Measurements from ENCODE around the gene RIN2. TPM values are rescaled to one million over a fixed set of nuclear protein-coding genes. Genes with fewer than 3 reads are reported as not detected.

The RIN2 gene
- total RNA-seq, 1 donor from 2014 or later, result 80.6 TPM

GRCh38 chr20:19761841-19762240 lies 3.8 kb downstream of the RIN2 start:
- no peak for DNase-seq (ENCODE audit: low read depth)

DNA sequence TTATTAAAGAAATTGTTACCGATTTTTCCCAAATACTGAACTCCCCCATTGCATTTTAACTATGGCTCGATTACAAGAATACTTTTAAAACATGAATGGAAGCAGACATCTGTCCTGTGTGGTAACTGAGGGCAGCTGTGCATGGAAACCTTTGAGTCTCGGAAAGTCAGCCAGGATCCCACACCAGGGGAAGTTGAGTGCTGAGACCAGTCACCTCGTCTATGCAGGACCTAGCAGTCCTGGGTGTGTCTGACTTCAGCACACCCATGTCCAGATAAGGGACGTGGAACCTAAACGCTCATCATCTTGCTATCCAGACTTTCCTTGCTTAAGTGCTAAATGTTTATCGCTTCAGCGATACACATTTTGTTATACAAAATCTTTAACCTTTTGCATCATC lies 6.1 kb downstream of the RIN2 start:
- no peak for DNase-seq (ENCODE audit: low read depth)

DNA sequence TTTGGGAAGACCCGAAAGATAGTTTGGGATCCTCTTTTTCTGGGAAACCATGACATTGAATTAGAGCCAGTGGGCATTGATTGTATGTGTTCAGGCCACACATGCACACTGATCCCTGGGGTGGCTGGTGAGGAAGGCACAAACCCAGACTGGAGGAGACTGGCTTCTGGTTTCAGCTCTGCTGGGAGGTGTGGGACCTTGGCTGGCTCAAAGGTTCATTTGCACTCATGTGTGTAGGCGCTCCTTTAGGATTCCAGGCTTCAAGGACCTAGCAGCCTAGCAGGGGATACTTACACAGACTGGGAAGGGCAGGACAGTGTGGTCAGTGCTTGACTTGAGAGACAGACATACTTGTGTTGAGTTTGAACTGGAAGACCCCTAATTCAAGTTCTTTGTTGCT lies 7.2 kb downstream of the RIN2 start:
- no peak for DNase-seq (ENCODE audit: low read depth)

DNA sequence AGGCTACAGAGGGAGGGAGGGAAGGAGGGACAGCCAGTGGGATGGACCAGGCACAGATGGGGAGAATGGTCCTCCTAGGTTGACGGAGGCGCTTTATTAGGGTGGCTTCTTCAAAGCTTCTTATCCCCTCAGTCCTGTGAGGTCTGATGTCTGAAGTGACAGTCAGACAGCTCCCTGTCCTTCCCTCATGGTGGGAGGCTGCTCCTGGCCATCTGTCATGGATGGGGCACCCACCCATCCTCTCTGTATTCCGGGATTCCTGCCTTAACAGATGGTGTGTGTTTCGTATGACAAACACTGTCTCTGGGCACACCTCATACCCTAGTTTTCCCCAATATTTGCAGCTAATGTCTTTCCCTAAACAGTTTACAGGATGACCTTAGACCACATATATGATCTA lies 7.9 kb downstream of the RIN2 start:
- no peak for DNase-seq (ENCODE audit: low read depth)

GRCh38 chr20:19767070-19767469 lies 9.0 kb downstream of the RIN2 start:
- DNase-seq (ENCODE audit: low read depth), result no peak

DNA sequence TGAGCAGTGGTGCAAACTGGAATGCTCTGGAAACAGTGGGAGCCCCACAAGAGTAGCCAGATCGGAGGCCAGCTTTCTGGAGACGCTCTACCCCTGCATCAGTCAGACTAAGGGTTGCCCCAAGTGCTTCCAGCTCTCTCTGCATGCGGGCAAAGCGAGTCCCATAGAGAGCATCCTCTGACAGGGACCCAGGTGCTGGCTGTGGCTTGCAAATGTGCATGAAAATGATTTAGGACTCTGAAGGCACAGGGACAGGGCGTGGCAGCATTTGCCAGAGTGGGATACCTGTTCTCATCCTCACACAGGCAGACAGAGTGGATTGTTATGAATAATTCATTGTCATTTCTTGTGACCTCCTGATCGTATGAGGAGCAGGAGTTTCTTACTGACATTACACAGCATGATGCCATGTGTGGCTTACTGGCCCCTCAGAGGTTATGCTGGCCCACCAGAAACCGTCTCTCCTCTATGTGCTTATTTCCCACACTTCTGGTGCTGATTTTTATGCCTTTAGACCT lies 10.3 kb downstream of the RIN2 start:
- DNase-seq (ENCODE audit: low read depth), result no peak

GRCh38 chr20:19769507-19769906 lies 11.4 kb downstream of the RIN2 start:
- DNase-seq (ENCODE audit: low read depth), result no peak

- no peak for DNase-seq (ENCODE audit: low read depth)
These were observed 12.3 kb downstream of the RIN2 start for GRCh38 chr20:19770375-19770774.

GRCh38 chr20:19771031-19771430 lies 13.0 kb downstream of the RIN2 start:
- no peak for DNase-seq (ENCODE audit: low read depth)

- no peak for DNase-seq (ENCODE audit: low read depth)
These were observed 15.4 kb downstream of the RIN2 start for GRCh38 chr20:19773471-19773870.

DNA sequence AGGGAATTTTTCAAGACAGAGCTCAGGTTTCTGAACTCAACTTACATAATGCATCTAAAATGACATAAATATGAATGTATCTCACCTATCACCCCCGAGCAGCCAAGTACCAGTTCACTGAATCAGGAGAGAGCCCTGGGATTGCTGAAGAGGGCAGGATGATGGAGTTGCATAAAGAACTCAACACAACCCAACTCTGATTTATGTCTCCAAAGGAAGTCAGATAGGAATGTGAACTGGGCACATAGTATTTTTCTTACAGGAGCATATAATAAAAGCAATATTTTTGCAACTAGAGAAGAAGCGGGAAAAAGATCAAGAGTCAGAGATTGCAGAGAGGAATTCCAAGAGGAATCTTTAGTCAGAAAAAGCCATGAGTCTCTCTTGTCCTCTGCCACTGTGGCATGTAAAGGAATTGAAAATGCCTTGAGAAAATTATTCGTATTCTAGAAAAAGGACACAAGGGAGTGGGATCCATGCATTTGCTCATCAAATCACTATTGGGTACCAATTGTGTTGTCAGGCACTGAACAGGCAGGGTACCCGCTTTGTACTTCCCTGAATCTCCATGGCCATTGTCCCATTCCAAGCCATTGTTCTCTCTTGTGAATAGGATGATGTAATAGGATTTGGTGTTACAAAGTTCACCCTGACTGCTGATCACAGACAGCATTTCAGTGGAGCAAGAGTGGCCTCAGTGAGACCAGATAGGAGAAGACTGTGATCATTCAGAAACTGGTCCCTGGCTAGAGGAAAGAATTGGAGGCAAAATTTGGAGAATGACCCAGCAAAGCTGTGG lies 16.3 kb downstream of the RIN2 start:
- no peak for DNase-seq (ENCODE audit: low read depth)

DNA sequence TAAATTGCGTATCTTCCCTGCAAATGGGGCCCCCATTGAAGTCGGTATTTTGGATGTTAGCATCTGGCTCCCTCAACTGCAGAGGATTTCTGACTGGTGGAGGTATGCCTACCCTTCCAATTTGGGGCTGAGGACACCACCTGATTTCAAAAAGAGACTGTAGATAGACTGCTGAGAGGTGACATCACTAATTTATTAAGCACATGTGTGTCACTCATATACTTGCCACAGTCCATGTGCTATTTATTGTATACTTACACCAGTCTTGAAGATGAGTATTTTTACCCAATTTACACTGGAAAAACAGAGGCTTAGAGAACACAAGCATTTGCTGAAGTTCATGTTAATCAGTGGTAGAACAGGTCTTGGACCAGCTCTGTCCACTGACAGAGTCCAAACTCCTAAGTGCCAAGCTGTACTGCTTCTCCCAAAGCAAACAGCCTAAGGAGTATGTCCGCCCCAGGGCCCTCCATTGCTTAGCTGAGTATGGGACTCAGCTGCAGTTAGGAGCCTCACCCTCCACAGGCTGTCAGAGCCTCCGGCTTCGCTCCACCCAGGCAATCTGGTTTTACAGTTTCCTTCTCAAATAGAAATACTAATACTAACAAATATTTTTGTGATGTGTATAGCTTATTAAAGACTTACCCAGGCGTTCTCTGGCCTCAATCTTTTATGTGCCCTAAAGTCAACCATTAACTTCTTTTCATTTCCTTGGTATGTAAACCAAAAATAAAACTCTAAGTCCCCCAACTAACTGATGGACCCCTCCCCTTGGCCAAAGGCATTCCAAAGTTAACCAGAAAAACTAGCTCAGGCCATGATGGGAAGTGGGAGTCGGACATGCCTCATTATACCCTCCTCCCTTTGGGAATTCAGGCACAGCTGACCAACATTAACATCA lies 17.5 kb downstream of the RIN2 start:
- DNase-seq (ENCODE audit: low read depth), result peak; percentile 91

DNA sequence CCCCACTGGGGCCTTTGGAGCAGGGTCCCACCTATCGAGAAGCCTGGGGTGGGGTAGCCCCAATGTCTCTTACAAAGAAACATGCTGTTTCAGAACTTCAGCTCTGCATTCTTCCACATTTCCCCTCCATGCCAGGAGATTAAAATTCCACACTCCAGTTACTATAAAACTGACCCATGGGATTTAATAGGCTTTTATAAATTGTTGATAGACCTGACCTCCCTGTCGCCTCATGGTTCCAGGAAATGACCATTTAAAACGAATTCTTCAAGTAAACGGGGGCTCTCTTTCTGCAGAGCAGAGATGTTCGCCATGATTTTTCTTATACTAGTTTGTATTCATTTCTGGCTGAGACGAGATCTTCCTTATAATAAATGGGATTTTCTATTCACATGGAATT lies 19.3 kb downstream of the RIN2 start:
- no peak for DNase-seq (ENCODE audit: low read depth)

DNA sequence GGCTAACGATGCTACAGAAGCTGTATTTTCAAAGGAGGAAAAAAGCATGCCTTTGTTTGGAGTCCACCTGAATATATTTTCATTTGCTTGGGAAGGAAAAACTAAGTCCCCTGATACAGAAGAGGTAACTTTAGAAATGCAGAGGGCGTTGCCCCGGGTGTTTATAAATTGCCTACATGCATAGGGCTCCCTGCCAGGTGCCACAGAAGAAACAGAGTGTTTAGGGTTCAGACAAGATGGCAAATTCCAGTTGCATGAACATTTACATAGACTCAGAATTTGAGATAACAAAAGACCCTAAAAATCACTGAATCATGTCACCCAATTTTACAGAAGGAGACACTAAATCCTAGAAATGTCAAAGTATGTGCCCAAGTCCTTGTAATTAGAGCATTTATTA lies 19.9 kb downstream of the RIN2 start:
- peak; percentile 40 for DNase-seq (ENCODE audit: low read depth)

DNA sequence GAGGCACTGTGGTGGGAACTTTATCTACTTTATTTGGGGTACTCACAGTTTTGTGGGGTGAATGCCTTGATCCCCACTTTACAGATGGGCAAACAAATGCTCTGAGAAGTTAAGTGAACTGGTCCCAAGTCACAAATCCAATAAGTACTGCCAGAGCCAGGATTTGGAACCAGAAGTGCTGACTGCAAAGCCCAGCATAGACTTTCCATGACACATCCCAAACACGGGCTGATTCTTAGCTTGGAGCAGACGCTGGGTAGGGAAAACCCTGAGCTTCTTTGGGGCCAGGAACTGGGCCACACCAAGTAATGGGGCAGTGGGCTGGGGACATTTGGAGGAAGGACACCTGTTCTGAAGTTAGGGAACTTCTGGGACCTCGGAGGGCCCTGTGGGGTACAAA lies 20.3 kb downstream of the RIN2 start:
- no peak for DNase-seq (ENCODE audit: low read depth)

DNA sequence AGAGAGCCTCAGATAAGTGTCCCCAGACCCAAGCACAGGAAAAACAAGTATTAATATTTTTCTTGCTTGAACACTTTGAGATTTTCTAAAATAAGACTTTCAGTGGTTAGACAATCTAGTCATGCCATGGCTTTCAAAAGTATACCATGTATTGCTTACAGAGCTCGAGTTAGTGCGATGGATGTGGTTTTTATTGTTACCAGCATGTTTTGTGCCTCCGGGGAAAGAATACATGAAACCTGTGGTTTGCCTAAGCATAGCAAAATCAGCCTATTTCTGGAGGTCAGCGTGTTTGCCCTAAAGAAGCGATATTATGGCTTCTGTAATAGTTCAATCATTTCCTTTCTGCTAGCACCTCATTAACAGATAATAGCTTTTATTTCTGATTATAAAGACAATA lies 21.6 kb downstream of the RIN2 start:
- DNase-seq (ENCODE audit: low read depth), result peak; percentile 46

GRCh38 chr20:19780261-19780660 lies 22.2 kb downstream of the RIN2 start:
- DNase-seq (ENCODE audit: low read depth), result no peak

GRCh38 chr20:19781235-19781634 lies 23.2 kb downstream of the RIN2 start:
- DNase-seq (ENCODE audit: low read depth), result no peak

GRCh38 chr20:19782669-19783068 lies 24.6 kb downstream of the RIN2 start:
- DNase-seq (ENCODE audit: low read depth), result no peak

DNA sequence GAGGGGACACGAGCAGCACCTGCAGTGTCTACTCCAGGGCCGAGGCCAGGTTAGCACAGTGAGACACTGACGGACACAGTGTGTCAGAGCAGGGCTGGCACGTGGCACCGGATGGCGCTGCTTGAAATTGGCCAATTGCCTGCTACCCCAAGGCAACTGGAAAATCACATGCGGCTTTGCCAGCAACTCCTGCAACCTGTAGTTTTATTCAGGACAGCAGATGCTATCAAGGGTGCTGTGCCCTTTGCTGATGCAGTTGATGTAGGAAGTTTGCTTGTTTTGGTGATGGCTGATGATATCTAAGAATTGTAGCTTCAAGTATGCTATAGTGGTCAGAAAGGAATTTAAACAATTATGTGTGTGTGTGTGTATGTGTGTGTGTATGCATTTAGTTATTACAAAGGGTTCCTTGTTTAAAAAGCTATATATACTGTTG lies 25.9 kb downstream of the RIN2 start:
- peak; percentile 53 for DNase-seq (ENCODE audit: low read depth)

- DNase-seq (ENCODE audit: low read depth), result peak; percentile 80
These were observed 26.6 kb downstream of the RIN2 start for GRCh38 chr20:19784511-19785172.

All from renal cortical epithelial cell (primary cell).